Kidney (tissue), 14 donors: Measurements from ENCODE around the gene RALGPS1. TPM values are rescaled to one million over a fixed set of nuclear protein-coding genes. Genes with fewer than 3 reads are reported as not detected.

Source experiments
- DNase-seq, 5 donors: peaks; one replicate each; pipeline ENCODE4 v3.0.0-alpha.2; 2013 to 2020
- FAIRE-seq: peaks from 2 replicates; lab custom pipeline; 2012; peaks lifted over from hg19 to GRCh38; lab: Jason Lieb, UNC
- H3K27ac ChIP-seq, 2 donors: one replicate each; pipeline ENCODE4 v1.7.0; 2013; ENCODE audit warnings: low read depth in 2 of 2, low read length in 2 of 2, inconsistent platforms in 1 of 2
- H3K27me3 ChIP-seq: one replicate; pipeline ENCODE4 v1.7.1; 2013; ENCODE audit warnings: low read length, inconsistent platforms; ENCODE audit not compliant: control insufficient read depth, insufficient read depth
- H3K36me3 ChIP-seq, 3 donors: one replicate each; pipeline versions ENCODE4 v1.7.0 to v1.7.1; 2013; ENCODE audit warnings: low read length in 3 of 3, control low read depth in 1 of 3, inconsistent platforms in 1 of 3; ENCODE audit not compliant: insufficient read depth in 3 of 3, control insufficient read depth in 2 of 3
- H3K4me1 ChIP-seq, 3 donors: one replicate each; pipeline versions ENCODE4 v1.7.0 to v1.7.1; 2013; ENCODE audit warnings: low read length in 3 of 3, inconsistent platforms in 1 of 3, low read depth in 1 of 3; ENCODE audit not compliant: control insufficient read depth in 2 of 3, insufficient read depth in 2 of 3
- H3K4me3 ChIP-seq, 3 donors: one replicate each; pipeline versions ENCODE4 v1.7.0 to v1.8.1; 2013; ENCODE audit warnings: low read length in 3 of 3, control low read depth in 1 of 3, inconsistent platforms in 1 of 3
- H3K9ac ChIP-seq, 3 donors: one replicate each; pipeline versions ENCODE4 v1.7.0 to v1.7.1; 2013; ENCODE audit warnings: low read length in 3 of 3, control low read depth in 1 of 3, inconsistent platforms in 1 of 3
- H3K9me3 ChIP-seq, 3 donors: one replicate each; pipeline versions ENCODE4 v1.7.0 to v1.7.1; 2013; ENCODE audit warnings: low read length in 3 of 3, control low read depth in 1 of 3, inconsistent platforms in 1 of 3; ENCODE audit not compliant: control insufficient read depth in 2 of 3, insufficient read depth in 1 of 3
- CTCF ChIP-seq: IDR thresholded peaks from 3 replicates; pipeline ENCODE4 v1.5.1; 2012; ENCODE audit warnings: mild to moderate bottlenecking, moderate library complexity, borderline replicate concordance; ENCODE audit not compliant: insufficient read depth; ENCODE audit errors: extremely low read depth
- intact Hi-C: fragments of 100-400 bp; cut with DNase I; formaldehyde crosslinking; loops from one replicate; pipeline ENCODE4 v1.11.1; 2022
- polyA plus RNA-seq: library from polyadenylated mRNA; stranded (reverse); fragments of 350-450 nt; fragmentation: Illumina TruSeq; extraction: RNeasy Lipid Tissue Mini Kit (QIAGEN cat#74804); gene quantifications from one replicate; pipeline ENCODE4 v1.2.3, GENCODE V29; 2014; ENCODE audit warnings: low read depth, low replicate concordance; ENCODE audit not compliant: insufficient read depth
- total RNA-seq: library from RNA; stranded (reverse); fragmentation: NEBNext Ultra II Directional; extraction: Animal tissue kit (Norgen Biotek cat#: 25700); gene quantifications from one replicate; pipeline ENCODE4 v1.2.1, GENCODE V29; 2021
- donor health status: control.
- donor health status: control.
- donor health status: control.
- donor health status: control.
- donor health status: control.
- donor health status: DM: yes; HTN: yes; CAD: no.
- donor health status: Normal renal cell carcinoma (clear cell type).

Gene RALGPS1
- total and polyA plus RNA-seq, 2 donors from 2014 or later, result 9.4 to 25.2 TPM

DNA sequence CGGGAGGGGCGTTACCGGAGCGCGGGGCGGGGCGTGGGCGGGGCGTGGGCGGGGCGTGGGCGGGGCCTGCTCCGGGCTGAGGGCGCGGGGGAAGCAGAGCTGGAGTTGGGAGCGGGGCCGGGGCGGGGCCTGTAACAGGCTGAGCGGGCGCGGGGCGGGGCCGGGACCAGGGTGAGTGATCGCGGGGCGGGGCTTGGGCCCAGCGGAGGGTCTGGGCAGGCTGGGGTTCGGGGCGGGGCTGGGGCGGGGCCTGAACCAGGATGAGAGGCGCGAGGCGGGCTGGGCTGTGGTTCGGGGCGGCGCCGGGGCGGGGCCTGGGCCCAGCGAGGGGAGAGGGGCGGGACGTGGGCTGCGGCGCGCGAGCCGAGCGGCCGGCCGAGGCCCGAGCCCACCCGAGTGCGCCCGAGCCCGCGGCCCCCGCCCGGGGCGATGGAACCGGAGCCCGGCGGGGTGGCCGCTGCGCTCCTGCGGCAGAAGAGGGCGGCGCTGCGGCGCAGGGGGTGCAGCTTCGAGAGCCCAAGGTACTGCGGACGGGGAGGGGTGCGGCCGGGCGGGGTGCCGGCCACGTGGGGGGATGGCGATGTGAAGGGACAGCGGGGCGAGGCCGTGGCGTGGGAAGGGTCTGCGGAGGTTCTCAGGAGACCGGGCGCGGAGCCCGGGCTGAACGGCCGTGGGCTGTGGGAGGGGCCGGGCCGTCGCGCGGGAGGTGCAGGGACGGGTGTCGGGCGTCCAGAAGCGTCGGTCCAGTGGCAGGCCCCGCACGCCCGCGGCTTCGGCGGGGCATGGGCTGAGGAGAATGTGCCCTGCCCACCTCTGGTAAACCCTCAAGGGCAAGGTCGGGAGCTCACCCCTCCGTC lies 310.5 kb downstream of the RALGPS1 start:
- Histone ChIP-seq H3K9me3 (no peaks in the 10 kb centered on the region), H3K4me1 (peaks cover 0 to 8% (median 0%) of the 10 kb centered on the region in 3 donors), H3K9ac (no peak overlapping the region), H3K27me3 (no peaks in the 10 kb centered on the region), H3K27ac (no peak overlapping the region), H3K4me3 (peak overlapping the region; percentile 30 to 67 (median 36)), H3K36me3 (no peaks in the 10 kb centered on the region)
- FAIRE-seq, result no peak
- intact Hi-C loops, result no loop called here
- DNase-seq, result peak; percentile 96 to 99 (median 98)
- TF ChIP-seq CTCF, result no peak

DNA sequence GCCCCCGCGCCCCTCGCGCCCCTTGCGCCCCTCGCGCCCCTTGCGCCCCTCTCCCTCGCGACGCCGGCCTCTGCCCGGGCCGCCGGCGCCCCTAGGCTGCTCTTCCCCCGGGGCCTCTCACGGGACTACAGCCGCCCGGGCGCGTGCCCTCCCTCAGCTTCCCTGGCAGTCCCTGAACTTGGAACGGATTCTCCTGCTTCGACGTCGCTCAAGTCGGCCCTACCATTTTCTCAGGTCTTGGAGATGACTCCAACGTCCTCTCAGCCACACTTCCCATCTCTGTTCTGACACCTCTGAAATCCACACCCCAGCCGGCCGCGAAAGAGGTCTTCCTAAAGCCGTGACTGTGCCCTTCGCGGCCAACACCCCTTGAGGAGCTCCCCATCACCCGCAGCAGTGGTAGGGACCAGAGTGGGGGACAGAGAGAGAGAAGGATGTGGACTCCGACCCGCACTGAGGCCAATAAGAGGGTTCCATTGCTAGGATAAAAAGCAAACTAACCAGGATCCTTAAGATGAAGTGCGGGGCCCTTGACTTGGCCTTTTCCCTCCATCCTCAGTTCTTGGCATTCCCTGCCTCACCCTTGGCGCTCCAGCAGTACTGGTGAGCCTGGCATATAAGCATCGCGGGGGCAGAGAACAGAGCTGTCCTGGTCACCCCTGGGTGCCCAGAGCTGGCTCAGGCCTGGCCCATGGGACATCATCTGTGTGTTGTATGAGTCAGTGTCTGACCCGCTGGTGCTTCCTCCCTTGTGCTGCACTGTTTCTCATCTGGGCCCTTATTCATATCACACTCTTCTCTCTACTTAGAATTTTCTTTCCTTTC lies 311.4 kb downstream of the RALGPS1 start:
- FAIRE-seq, result no peak
- intact Hi-C loops, result no loop called here
- no peaks in the 10 kb centered on the region for H3K9me3 ChIP-seq
- H3K9ac ChIP-seq, result peak overlapping the region in 1 of 3 donors; percentile 58
- H3K4me3 ChIP-seq, result peak overlapping the region in 2 of 3 donors; percentile 29 to 30
- peak in 3 of 5 donors; percentile 22 to 60 (median 35) for DNase-seq
- no peak for TF ChIP-seq CTCF
- H3K36me3 ChIP-seq, result no peaks in the 10 kb centered on the region
- H3K4me1 ChIP-seq, result peaks cover 0 to 8% (median 0%) of the 10 kb centered on the region in 3 donors
- no peak overlapping the region for H3K27ac ChIP-seq
- H3K27me3 ChIP-seq, result no peaks in the 10 kb centered on the region

DNA sequence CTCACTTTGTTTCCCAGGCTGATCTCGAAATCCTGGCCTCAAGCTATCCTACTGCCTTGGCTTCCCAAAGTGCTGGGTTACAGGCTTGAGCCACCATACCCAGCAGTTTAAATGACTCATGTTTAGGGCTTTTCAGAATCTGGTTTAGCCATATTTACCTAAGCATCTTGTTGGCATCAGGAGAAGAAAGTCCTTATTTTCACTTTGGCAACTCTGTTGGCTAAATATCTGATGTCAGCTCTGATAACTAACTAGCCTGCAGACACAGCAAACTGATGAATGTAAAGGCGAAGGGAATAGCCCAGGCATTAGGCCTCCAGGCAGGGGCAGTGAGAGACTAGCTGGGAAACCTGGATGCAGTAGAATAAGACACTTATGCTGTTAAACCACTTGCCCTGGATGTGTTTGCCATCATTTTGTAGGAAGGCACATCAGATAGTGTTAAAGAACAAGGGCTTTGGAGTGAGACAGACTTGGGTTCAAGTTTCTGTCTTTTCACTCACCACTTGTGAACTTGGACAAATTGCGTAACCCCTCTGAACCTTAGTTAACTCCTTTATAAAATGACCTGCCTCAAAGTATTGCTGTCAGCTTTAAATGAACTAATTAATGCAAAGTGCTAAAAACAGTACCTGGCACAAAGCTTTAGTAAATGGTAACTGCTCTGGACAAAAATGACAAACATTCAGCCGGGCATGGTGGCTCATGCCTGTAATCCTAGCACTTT lies 315.3 kb downstream of the RALGPS1 start:
- Histone ChIP-seq H3K9ac (no peak overlapping the region), H3K27ac (no peak overlapping the region), H3K36me3 (no peaks in the 10 kb centered on the region), H3K4me1 (peaks cover 0 to 2% (median 0%) of the 10 kb centered on the region in 3 donors), H3K4me3 (no peak overlapping the region), H3K9me3 (no peaks in the 10 kb centered on the region), H3K27me3 (no peaks in the 10 kb centered on the region)
- FAIRE-seq (no peak), DNase-seq (no peak)
- intact Hi-C loops, result no loop called here
- TF ChIP-seq CTCF, result no peak
